Measurements from ENCODE around the gene KIN. TPM values are rescaled to one million over a fixed set of nuclear protein-coding genes. Genes with fewer than 3 reads are reported as not detected.

Gene KIN
- total RNA-seq, 1 experiment from 2014 or later, result 15.0 TPM

- no peak overlapping the region for H3K4me3 Mint-ChIP-seq (ENCODE audit: low read depth, unreplicated experiment)
- H3K27me3 Mint-ChIP-seq (ENCODE audit: unreplicated experiment), result no peaks in the 10 kb centered on the region
- TF ChIP-seq, protein P1, sequence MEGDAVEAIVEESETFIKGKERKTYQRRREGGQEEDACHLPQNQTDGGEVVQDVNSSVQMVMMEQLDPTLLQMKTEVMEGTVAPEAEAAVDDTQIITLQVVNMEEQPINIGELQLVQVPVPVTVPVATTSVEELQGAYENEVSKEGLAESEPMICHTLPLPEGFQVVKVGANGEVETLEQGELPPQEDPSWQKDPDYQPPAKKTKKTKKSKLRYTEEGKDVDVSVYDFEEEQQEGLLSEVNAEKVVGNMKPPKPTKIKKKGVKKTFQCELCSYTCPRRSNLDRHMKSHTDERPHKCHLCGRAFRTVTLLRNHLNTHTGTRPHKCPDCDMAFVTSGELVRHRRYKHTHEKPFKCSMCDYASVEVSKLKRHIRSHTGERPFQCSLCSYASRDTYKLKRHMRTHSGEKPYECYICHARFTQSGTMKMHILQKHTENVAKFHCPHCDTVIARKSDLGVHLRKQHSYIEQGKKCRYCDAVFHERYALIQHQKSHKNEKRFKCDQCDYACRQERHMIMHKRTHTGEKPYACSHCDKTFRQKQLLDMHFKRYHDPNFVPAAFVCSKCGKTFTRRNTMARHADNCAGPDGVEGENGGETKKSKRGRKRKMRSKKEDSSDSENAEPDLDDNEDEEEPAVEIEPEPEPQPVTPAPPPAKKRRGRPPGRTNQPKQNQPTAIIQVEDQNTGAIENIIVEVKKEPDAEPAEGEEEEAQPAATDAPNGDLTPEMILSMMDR (IDR thresholded peaks at IDR 0.05; ENCODE audit: unreplicated experiment), result no peak
- no TSS peak for BruUV-seq (replicated peaks)
- intact Hi-C loops (cut with micrococcal nuclease; ENCODE audit: unreplicated experiment), result loop anchor here (2.0 kb wide), 1 partner anchor 23 kb away; the partner anchor contains the start of gene TAF3
- peaks cover 47% of the 10 kb centered on the region for H3K36me3 Mint-ChIP-seq (ENCODE audit: insufficient read depth, unreplicated experiment)
- peak overlapping the region; percentile 6 for H3K27ac Mint-ChIP-seq (ENCODE audit: unreplicated experiment)
- H3K4me1 Mint-ChIP-seq (ENCODE audit: low read depth, unreplicated experiment), result peaks cover 63% of the 10 kb centered on the region
- CTCF ChIA-PET, result no interaction called here
- DNase-seq, result no peak
- no peaks in the 10 kb centered on the region for H3K9me3 Mint-ChIP-seq (ENCODE audit: low read depth, unreplicated experiment)
Measured at GRCh38 chr10:7795605-7796004, 7.8 kb upstream of the KIN start.

- DNase-seq, result no peak
- intact Hi-C loops (cut with micrococcal nuclease; ENCODE audit: unreplicated experiment), result no loop called here
- CTCF ChIA-PET, result interaction anchor here (0.7 kb wide), 1 partner anchor 282 kb away, joined by 3 read pairs; no protein-coding TSS in a partner anchor
- Mint-ChIP-seq H3K4me1 (ENCODE audit: low read depth, unreplicated experiment) (peaks cover 73% of the 10 kb centered on the region), H3K9me3 (ENCODE audit: low read depth, unreplicated experiment) (no peaks in the 10 kb centered on the region), H3K4me3 (ENCODE audit: low read depth, unreplicated experiment) (no peak overlapping the region), H3K27me3 (ENCODE audit: unreplicated experiment) (no peaks in the 10 kb centered on the region), H3K36me3 (ENCODE audit: insufficient read depth, unreplicated experiment) (peaks cover 40% of the 10 kb centered on the region), H3K27ac (ENCODE audit: unreplicated experiment) (peak overlapping the region; percentile 6)
- TF ChIP-seq, protein P1 (IDR thresholded peaks at IDR 0.05; ENCODE audit: unreplicated experiment), result no peak
- no TSS peak for BruUV-seq (replicated peaks)
Measured at GRCh38 chr10:7794251-7795026, 6.6 kb upstream of the KIN start.

GRCh38 chr10:7792541-7792940 lies 4.7 kb upstream of the KIN start:
- no peaks in the 10 kb centered on the region for H3K27me3 Mint-ChIP-seq (ENCODE audit: unreplicated experiment)
- intact Hi-C loops (cut with micrococcal nuclease; ENCODE audit: unreplicated experiment), result no loop called here
- no TSS peak for BruUV-seq (replicated peaks)
- DNase-seq, result no peak
- H3K4me3 Mint-ChIP-seq (ENCODE audit: low read depth, unreplicated experiment), result peak overlapping the region; percentile 12
- peak overlapping the region; percentile 44 for H3K27ac Mint-ChIP-seq (ENCODE audit: unreplicated experiment)
- CTCF ChIA-PET, result interaction anchor here (0.6 to 1.1 kb wide), 4 partner anchors 25 to 267 kb away, joined by 3 to 7 read pairs (median 4); partner anchors contain the start of gene TAF3
- peaks cover 27% of the 10 kb centered on the region for H3K36me3 Mint-ChIP-seq (ENCODE audit: insufficient read depth, unreplicated experiment)
- peaks cover 69% of the 10 kb centered on the region for H3K4me1 Mint-ChIP-seq (ENCODE audit: low read depth, unreplicated experiment)
- TF ChIP-seq, protein P1 (IDR thresholded peaks at IDR 0.05; ENCODE audit: unreplicated experiment), result no peak
- no peaks in the 10 kb centered on the region for H3K9me3 Mint-ChIP-seq (ENCODE audit: low read depth, unreplicated experiment)

DNA sequence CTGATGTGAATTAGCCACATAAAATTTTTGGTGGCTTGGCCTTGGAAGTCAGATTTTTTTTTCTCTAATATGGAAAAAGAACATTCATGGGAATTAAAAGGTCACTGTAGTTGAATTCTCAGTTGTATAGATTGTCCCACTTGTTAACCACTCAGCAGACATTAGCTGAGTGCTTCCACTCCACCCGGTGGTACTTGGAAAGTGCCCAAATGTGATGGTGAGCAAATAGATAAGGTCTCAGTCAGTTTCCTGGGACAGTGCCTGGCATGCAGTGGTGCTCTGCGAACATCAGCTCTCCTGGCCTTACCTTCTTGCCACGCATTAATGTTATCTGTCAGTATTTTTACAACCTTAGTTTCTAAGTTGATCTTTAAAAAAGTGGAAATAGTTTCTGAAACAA lies 1.6 kb upstream of the KIN start:
- CTCF ChIA-PET, result interaction anchor here (0.6 kb wide), 1 partner anchor 73 kb away, joined by 4 read pairs; no protein-coding TSS in a partner anchor
- H3K36me3 Mint-ChIP-seq (ENCODE audit: insufficient read depth, unreplicated experiment), result peaks cover 14% of the 10 kb centered on the region
- intact Hi-C loops (cut with micrococcal nuclease; ENCODE audit: unreplicated experiment), result loop anchor here (5.0 kb wide), 1 partner anchor 102 kb away; no protein-coding TSS in a partner anchor
- no peaks in the 10 kb centered on the region for H3K27me3 Mint-ChIP-seq (ENCODE audit: unreplicated experiment)
- BruUV-seq (replicated peaks), result no TSS peak
- peak overlapping the region; percentile 42 for H3K27ac Mint-ChIP-seq (ENCODE audit: unreplicated experiment)
- TF ChIP-seq, protein P1 (IDR thresholded peaks at IDR 0.05; ENCODE audit: unreplicated experiment), result no peak
- H3K9me3 Mint-ChIP-seq (ENCODE audit: low read depth, unreplicated experiment), result no peaks in the 10 kb centered on the region
- peaks cover 40% of the 10 kb centered on the region for H3K4me1 Mint-ChIP-seq (ENCODE audit: low read depth, unreplicated experiment)
- H3K4me3 Mint-ChIP-seq (ENCODE audit: low read depth, unreplicated experiment), result no peak overlapping the region
- peak; percentile 14 for DNase-seq
